SU-DHL-6 (cell line): ENCODE data around the gene EXOC4.

Source experiments
- H2AFZ ChIP-seq: fragments of 200-600 bp; sonication (generic); 2 replicates; pipeline ENCODE4 v1.6.1; 2014; ENCODE audit warnings: low read depth, mild to moderate bottlenecking, moderate library complexity, mixed read lengths, antibody characterized with exemption, low read length; ENCODE audit not compliant: severe bottlenecking
- H3F3A ChIP-seq: fragments of 200-600 bp; shearing (Covaris generic); 2 replicates; pipeline ENCODE4 v1.6.0; 2016; ENCODE audit warnings: antibody characterized with exemption, mild to moderate bottlenecking; ENCODE audit not compliant: insufficient read depth
- H3K27ac ChIP-seq: fragments of 200-600 bp; sonication (generic); 2 replicates; pipeline ENCODE4 v1.5.1; 2016; ENCODE audit warnings: low read depth, mild to moderate bottlenecking, low read length, moderate library complexity, mixed read lengths
- H3K27me3 ChIP-seq: fragments of 200-600 bp; sonication (generic), shearing (Covaris generic); 2 replicates; pipeline ENCODE4 v1.6.0; 2014; ENCODE audit warnings: mild to moderate bottlenecking, low read length
- H3K36me3 ChIP-seq: fragments of 200-600 bp; sonication (generic); 2 replicates; pipeline ENCODE4 v1.6.1; 2014; ENCODE audit warnings: mild to moderate bottlenecking, low read length, mixed read lengths
- H3K4me2 ChIP-seq: fragments of 300-600, 200-600 bp; shearing (Covaris generic), sonication (generic); 2 replicates; pipeline ENCODE4 v1.6.0; 2014; ENCODE audit warnings: low read length, low read depth, mild to moderate bottlenecking; ENCODE audit not compliant: poor library complexity, severe bottlenecking
- H3K4me3 ChIP-seq: fragments of 200-600 bp; sonication (generic); 2 replicates; pipeline ENCODE4 v1.5.1; 2014; ENCODE audit warnings: antibody characterized with exemption, low read length, mild to moderate bottlenecking, mixed read lengths; ENCODE audit not compliant: insufficient read depth, poor library complexity, severe bottlenecking
- H3K79me2 ChIP-seq: fragments of 200-600 bp; sonication (generic); 2 replicates; pipeline ENCODE4 v1.6.1; 2014; ENCODE audit warnings: mild to moderate bottlenecking, low read length, moderate library complexity; ENCODE audit not compliant: insufficient read depth
- H3K9ac ChIP-seq: fragments of 200-600 bp; sonication (generic); 2 replicates; pipeline ENCODE4 v1.7.0; 2014; ENCODE audit warnings: mild to moderate bottlenecking, low read length
- H3K9me2 ChIP-seq: fragments of 200-600 bp; sonication (generic); replicated peaks from 2 replicates; pipeline ENCODE4 v1.6.1; 2014; ENCODE audit warnings: low read length; ENCODE audit not compliant: insufficient read depth
- H3K9me3 ChIP-seq: fragments of 200-600 bp; sonication (generic); 2 replicates; pipeline ENCODE4 v1.6.1; 2014; ENCODE audit warnings: low read length, mixed read lengths; ENCODE audit not compliant: insufficient read depth
- H4K20me1 ChIP-seq: fragments of 200-600 bp; sonication (generic); 2 replicates; pipeline ENCODE4 v1.6.1; 2014; ENCODE audit warnings: low read depth, mild to moderate bottlenecking, antibody characterized with exemption, low read length, moderate library complexity, mixed read lengths
- EZH2phosphoT487 ChIP-seq: fragments of 200-600 bp; sonication (generic), shearing (Covaris generic); conservative IDR thresholded peaks from 2 replicates; pipeline ENCODE4 v1.6.1; 2018; ENCODE audit warnings: mild to moderate bottlenecking, antibody characterized with exemption, low read length, moderate library complexity, mixed read lengths
- TF ChIP-seq, protein P1 (sequence below): fragments of 200-600 bp; sonication (generic); IDR thresholded peaks from one replicate; pipeline ENCODE4 v1.5.1; 2017; ENCODE audit warnings: antibody characterized with exemption, mild to moderate bottlenecking, low read length, moderate library complexity; ENCODE audit not compliant: insufficient read depth, poor library complexity, severe bottlenecking

The EXOC4 gene

DNA sequence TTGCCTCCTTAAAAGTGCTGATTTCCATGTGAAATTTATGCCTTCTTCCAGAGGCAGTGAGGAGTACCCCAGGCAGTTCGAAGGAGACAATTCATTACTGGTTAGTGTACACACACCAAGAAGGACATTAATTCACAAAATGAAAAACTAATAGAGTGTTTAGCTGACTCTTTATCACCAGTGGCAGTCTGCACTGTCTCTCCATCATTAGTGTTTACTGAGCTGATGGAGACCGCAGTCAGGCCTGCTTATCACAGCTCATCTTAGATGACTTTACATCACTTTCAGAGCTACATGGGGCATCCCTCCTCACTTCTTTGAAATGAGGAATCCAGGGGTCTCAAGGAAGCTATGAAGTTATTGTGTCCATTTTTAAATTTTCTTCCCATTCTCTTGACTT is 718.7 kb downstream of the EXOC4 start:
- Histone ChIP-seq H3K79me2 (no peaks in the 10 kb centered on the region), H3K9me2 (no peaks in the 10 kb centered on the region)
- TF ChIP-seq EZH2phosphoT487, result no peak
- TF ChIP-seq, protein P1, sequence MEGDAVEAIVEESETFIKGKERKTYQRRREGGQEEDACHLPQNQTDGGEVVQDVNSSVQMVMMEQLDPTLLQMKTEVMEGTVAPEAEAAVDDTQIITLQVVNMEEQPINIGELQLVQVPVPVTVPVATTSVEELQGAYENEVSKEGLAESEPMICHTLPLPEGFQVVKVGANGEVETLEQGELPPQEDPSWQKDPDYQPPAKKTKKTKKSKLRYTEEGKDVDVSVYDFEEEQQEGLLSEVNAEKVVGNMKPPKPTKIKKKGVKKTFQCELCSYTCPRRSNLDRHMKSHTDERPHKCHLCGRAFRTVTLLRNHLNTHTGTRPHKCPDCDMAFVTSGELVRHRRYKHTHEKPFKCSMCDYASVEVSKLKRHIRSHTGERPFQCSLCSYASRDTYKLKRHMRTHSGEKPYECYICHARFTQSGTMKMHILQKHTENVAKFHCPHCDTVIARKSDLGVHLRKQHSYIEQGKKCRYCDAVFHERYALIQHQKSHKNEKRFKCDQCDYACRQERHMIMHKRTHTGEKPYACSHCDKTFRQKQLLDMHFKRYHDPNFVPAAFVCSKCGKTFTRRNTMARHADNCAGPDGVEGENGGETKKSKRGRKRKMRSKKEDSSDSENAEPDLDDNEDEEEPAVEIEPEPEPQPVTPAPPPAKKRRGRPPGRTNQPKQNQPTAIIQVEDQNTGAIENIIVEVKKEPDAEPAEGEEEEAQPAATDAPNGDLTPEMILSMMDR, result no peak

DNA sequence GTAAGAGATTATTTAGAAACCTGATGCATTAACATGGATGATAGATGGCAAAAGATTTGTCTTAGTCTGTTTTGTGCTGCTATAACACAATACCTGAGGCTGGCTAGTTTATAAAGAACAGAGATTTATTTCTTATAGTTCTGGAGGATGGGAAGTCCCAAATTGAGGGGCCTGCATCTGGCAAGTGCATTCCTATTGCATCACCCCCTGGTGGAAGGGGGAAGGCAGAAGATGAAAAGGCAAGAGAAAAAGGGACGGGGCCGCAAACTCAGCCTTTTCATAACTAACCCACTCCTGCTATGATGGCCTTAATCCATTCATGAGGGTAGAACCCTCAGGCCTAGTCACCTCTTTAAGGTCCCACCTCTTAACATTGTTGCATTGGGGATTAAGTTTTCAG is 720.8 kb downstream of the EXOC4 start:
- Histone ChIP-seq H3K4me2 (no peak overlapping the region), H2AFZ (no peak overlapping the region), H3K27ac (no peak overlapping the region), H3K27me3 (no peaks in the 10 kb centered on the region), H3K79me2 (no peaks in the 10 kb centered on the region), H3K9me2 (no peaks in the 10 kb centered on the region), H3K9ac (no peak overlapping the region), H3K36me3 (no peaks in the 10 kb centered on the region), H3K4me3 (no peak overlapping the region), H3K9me3 (no peaks in the 10 kb centered on the region), H3F3A (no peaks in the 10 kb centered on the region), H4K20me1 (no peaks in the 10 kb centered on the region)
- TF ChIP-seq, protein P1, result no peak
- no peak for TF ChIP-seq EZH2phosphoT487

More for the DNA sequence above, 718.7 kb downstream of the EXOC4 start:
- no peaks in the 10 kb centered on the region for H3K9me3 ChIP-seq
- no peaks in the 10 kb centered on the region for H4K20me1 ChIP-seq
- H2AFZ ChIP-seq, result no peak overlapping the region
- no peak overlapping the region for H3K9ac ChIP-seq
- H3K27ac ChIP-seq, result no peak overlapping the region
- no peaks in the 10 kb centered on the region for H3F3A ChIP-seq
- H3K4me2 ChIP-seq, result no peak overlapping the region
- H3K27me3 ChIP-seq, result no peaks in the 10 kb centered on the region
- H3K4me3 ChIP-seq, result no peak overlapping the region
- no peaks in the 10 kb centered on the region for H3K36me3 ChIP-seq

DNA sequence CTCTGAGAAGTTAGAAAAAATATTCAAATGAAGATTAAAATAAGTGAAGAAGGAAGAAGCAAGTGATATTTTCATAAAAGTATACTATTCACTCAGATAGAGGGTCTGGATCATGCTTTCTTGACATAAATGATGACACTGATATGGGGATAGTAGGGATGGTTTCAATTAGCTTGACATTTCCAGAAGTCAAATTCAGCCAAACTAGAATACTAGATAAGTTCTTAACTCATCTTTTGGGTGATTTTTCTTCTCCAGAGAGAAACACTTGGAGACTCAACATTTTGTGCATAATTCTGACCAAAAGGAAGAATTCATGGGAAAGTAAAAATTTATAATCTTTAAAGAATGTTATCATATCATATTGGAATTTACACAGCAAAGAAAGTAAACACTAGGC is 722.3 kb downstream of the EXOC4 start:
- no peak overlapping the region for H3K4me3 ChIP-seq
- H3K79me2 ChIP-seq, result no peaks in the 10 kb centered on the region
- H3K9me3 ChIP-seq, result no peaks in the 10 kb centered on the region
- H3K4me2 ChIP-seq, result no peak overlapping the region
- H3K27me3 ChIP-seq, result no peaks in the 10 kb centered on the region
- H2AFZ ChIP-seq, result no peak overlapping the region
- H3K36me3 ChIP-seq, result no peaks in the 10 kb centered on the region
- no peaks in the 10 kb centered on the region for H4K20me1 ChIP-seq
- H3F3A ChIP-seq, result no peaks in the 10 kb centered on the region
- H3K27ac ChIP-seq, result no peak overlapping the region
- H3K9ac ChIP-seq, result no peak overlapping the region
- no peaks in the 10 kb centered on the region for H3K9me2 ChIP-seq
- TF ChIP-seq, protein P1, result no peak
- no peak for TF ChIP-seq EZH2phosphoT487
